Activated CD8-positive, alpha-beta T cell treated with anti-CD3 and anti-CD28 coated beads for 36 hours (primary cell): ENCODE results near the gene MRTFA. TPM values are rescaled to one million over a fixed set of nuclear protein-coding genes. Genes with fewer than 3 reads are reported as not detected.
A peak's percentile ranks its signal among the peaks of the same experiment; 100 is the strongest.

Experiments
- ATAC-seq: fragments of 200-7000 bp; cut with Tn5 transposase; one replicate; pipeline ENCODE4 v1.10.0; 2021; ENCODE audit warnings: mild to moderate bottlenecking, moderate library complexity
- CTCF ChIA-PET: fragments of 350-600 bp; sonication (Branson Sonifier 250); formaldehyde crosslinking; loops from one replicate; lab custom pipeline; 2021; ENCODE audit warnings: antibody characterized with exemption; lab: Charles Lee
- POLR2A ChIA-PET: fragments of 350-600 bp; sonication (Branson Sonifier 250); formaldehyde crosslinking; loops from one replicate; lab custom pipeline; 2021; ENCODE audit warnings: antibody characterized with exemption; lab: Charles Lee
- DNase-seq: peaks from one replicate; pipeline ENCODE4 v3.0.0-alpha.2; 2020
- H3K27ac Mint-ChIP-seq: one replicate; pipeline ENCODE4 v1.8.0; 2021; ENCODE audit warnings: mild to moderate bottlenecking, mixed read lengths
- H3K27me3 Mint-ChIP-seq: one replicate; pipeline ENCODE4 v1.8.0; 2021; ENCODE audit warnings: mixed read lengths
- H3K36me3 Mint-ChIP-seq: one replicate; pipeline ENCODE4 v1.8.0; 2021; ENCODE audit warnings: low read depth, mixed read lengths
- H3K4me1 Mint-ChIP-seq: one replicate; pipeline ENCODE4 v1.8.0; 2021; ENCODE audit warnings: low read depth, mixed read lengths
- H3K4me3 Mint-ChIP-seq: one replicate; pipeline ENCODE4 v1.8.0; 2021; ENCODE audit warnings: mild to moderate bottlenecking, moderate library complexity, mixed read lengths
- H3K9me3 Mint-ChIP-seq: one replicate; pipeline ENCODE4 v1.8.0; 2021; ENCODE audit warnings: mixed read lengths
- intact Hi-C: fragments of 100-400 bp; cut with micrococcal nuclease; formaldehyde crosslinking; loops from one replicate; pipeline ENCODE4 v1.10.0; 2022
- total RNA-seq, 2 experiments: library from RNA; stranded (reverse); gene quantifications; one replicate each; pipeline ENCODE4 v1.2.3, GENCODE V29; 2021
- TF ChIP-seq, protein P1 (sequence below): fragments of 200-600 bp; IDR thresholded peaks from one replicate; pipeline ENCODE4 v1.8.0; 2022; ENCODE audit warnings: antibody characterized with exemption, mild to moderate bottlenecking

The MRTFA gene
- total RNA-seq, 2 experiments from 2014 or later = 37.4 to 40.0 TPM

DNA sequence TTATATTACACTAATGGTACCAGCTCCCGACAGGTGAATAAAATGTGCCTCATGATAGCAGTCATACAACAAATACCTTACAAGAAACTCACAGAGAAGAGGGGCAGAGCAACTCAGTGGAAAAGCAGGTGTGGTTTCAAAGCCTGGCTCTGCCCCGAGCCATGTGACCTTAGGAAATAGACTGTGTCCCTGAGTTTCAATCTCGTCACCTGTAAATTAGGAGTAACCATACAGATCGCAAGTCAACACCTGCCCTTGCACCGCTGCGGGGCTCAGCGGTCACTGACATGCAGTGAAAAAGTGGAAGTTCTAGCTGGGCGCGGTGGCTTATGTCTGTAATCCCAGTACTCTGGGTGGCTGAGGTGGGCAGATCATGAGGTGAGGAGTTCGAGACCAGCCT lies 11.9 kb upstream of the MRTFA start:
- H3K4me1 Mint-ChIP-seq = peaks cover 13% of the 10 kb centered on the region
- intact Hi-C loops = loop anchor here (5.0 kb wide), 2 partner anchors 121 to 211 kb away; no protein-coding TSS in a partner anchor
- ChIA-PET CTCF (interaction anchor here (1.1 to 9.9 kb wide), 4 partner anchors 116 to 210 kb away, joined by 3 to 127 read pairs (median 45); no protein-coding TSS in a partner anchor), POLR2A (no interaction called here)
- no peaks in the 10 kb centered on the region for H3K27me3 Mint-ChIP-seq
- ATAC-seq (no peak), DNase-seq (no peak)
- H3K27ac Mint-ChIP-seq = no peak overlapping the region
- H3K36me3 Mint-ChIP-seq = no peaks in the 10 kb centered on the region
- no peak overlapping the region for H3K4me3 Mint-ChIP-seq
- TF ChIP-seq, protein P1, sequence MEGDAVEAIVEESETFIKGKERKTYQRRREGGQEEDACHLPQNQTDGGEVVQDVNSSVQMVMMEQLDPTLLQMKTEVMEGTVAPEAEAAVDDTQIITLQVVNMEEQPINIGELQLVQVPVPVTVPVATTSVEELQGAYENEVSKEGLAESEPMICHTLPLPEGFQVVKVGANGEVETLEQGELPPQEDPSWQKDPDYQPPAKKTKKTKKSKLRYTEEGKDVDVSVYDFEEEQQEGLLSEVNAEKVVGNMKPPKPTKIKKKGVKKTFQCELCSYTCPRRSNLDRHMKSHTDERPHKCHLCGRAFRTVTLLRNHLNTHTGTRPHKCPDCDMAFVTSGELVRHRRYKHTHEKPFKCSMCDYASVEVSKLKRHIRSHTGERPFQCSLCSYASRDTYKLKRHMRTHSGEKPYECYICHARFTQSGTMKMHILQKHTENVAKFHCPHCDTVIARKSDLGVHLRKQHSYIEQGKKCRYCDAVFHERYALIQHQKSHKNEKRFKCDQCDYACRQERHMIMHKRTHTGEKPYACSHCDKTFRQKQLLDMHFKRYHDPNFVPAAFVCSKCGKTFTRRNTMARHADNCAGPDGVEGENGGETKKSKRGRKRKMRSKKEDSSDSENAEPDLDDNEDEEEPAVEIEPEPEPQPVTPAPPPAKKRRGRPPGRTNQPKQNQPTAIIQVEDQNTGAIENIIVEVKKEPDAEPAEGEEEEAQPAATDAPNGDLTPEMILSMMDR = no peak
- no peaks in the 10 kb centered on the region for H3K9me3 Mint-ChIP-seq

DNA sequence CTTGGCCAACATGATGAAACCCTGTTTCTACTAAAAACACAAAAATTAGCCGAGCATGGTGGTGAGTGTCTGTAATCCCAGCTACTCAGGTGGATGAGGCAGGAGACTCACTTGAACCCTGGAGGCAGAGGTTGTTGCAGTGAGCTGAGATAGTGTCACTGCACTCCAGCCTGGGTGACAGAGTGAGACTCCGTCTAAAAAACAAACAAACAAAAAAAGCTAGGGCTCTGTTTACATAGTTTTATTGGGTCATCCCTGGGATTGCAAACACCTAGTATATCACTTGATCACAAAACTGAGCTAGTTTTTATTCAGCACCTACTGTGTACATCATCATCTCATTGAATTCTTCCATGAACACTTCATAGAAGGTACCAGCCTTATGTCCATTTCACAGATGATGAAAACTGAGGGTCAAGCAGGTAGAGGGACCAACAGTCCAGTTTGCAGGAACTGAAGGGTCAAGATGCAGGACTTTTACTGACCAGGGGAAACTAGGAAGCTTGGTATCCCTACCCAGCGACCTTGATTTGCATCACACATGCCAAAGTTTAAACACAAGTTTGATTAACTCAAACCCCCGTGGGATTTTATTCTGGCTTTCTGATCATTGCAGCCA lies 9.2 kb upstream of the MRTFA start:
- ChIA-PET POLR2A (interaction anchor here (0.9 kb wide), 1 partner anchor 9 kb away, joined by 3 read pairs; no protein-coding TSS in a partner anchor), CTCF (interaction anchor here (0.6 to 9.9 kb wide), 60 partner anchors 8 to 271 kb away, joined by 3 to 127 read pairs (median 6); partner anchors contain the start of genes DNAJB7 and MRTFA)
- TF ChIP-seq, protein P1 = no peak
- no peak overlapping the region for H3K27ac Mint-ChIP-seq
- H3K4me3 Mint-ChIP-seq = no peak overlapping the region
- no peaks in the 10 kb centered on the region for H3K27me3 Mint-ChIP-seq
- H3K36me3 Mint-ChIP-seq = no peaks in the 10 kb centered on the region
- H3K4me1 Mint-ChIP-seq = no peaks in the 10 kb centered on the region
- no peaks in the 10 kb centered on the region for H3K9me3 Mint-ChIP-seq
- DNase-seq (no peak), ATAC-seq (no peak)
- intact Hi-C loops = loop anchor here (5.0 kb wide), 2 partner anchors 118 to 208 kb away; no protein-coding TSS in a partner anchor

DNA sequence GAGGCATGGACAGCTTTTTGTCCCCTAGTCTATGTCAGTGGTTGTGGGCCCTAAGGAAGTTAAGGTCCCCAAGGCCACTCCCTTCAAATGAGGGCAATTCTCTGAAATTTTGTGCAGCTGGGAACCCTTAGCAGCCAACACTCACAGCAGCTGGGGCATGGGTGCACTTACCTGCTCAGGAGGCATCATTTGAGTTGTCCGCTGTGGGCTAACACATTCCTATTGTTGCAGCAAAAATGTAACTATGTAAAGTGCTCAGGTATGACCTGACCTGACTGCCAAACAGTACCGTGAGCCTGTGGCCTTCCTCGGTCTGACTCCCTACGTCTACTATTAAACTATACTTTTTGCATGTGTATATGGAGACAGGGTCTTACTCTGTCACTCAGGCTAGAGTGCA lies 5.8 kb upstream of the MRTFA start:
- DNase-seq (no peak), ATAC-seq (no peak)
- peaks cover 3% of the 10 kb centered on the region for H3K4me1 Mint-ChIP-seq
- no peaks in the 10 kb centered on the region for H3K27me3 Mint-ChIP-seq
- TF ChIP-seq, protein P1 = no peak
- POLR2A ChIA-PET = interaction anchor here (0.5 kb wide), 1 partner anchor 13 kb away, joined by 3 read pairs; no protein-coding TSS in a partner anchor
- intact Hi-C loops = no loop called here
- H3K4me3 Mint-ChIP-seq = no peak overlapping the region
- H3K9me3 Mint-ChIP-seq = no peaks in the 10 kb centered on the region
- no peaks in the 10 kb centered on the region for H3K36me3 Mint-ChIP-seq
- CTCF ChIA-PET = interaction anchor here (0.6 to 9.9 kb wide), 6 partner anchors 9 to 257 kb away, joined by 3 to 127 read pairs (median 3); no protein-coding TSS in a partner anchor
- no peak overlapping the region for H3K27ac Mint-ChIP-seq

DNA sequence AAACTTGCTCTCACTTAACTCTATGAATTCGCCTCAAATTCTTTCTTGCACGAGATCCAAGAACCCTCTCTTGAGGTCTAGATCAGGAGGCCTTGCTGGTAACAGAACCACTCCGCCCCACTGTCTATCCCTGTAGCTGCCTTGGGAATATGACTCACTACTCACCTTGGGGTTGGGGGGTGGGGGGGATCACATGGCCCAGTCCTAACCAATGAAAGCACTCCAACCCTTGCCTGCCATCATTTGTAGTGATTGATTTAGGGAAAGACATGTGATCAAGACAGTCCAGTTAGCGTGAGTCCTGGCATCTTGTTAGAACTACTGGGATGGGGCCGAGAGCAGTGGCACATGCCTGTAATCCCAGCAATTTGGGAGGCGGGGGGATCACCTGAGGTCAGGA lies 4.8 kb upstream of the MRTFA start:
- DNase-seq (no peak), ATAC-seq (no peak)
- Mint-ChIP-seq H3K27ac (no peak overlapping the region), H3K4me3 (no peak overlapping the region), H3K9me3 (no peaks in the 10 kb centered on the region), H3K27me3 (no peaks in the 10 kb centered on the region), H3K4me1 (peaks cover 3% of the 10 kb centered on the region), H3K36me3 (no peaks in the 10 kb centered on the region)
- TF ChIP-seq, protein P1 = no peak
- ChIA-PET POLR2A (interaction anchor here (0.7 to 1.0 kb wide), 2 partner anchors 181 to 981 kb away, joined by 3 read pairs; no protein-coding TSS in a partner anchor), CTCF (interaction anchor here (0.9 to 2.5 kb wide), 5 partner anchors 10 to 258 kb away, joined by 3 to 12 read pairs (median 3); no protein-coding TSS in a partner anchor)
- intact Hi-C loops = no loop called here

DNA sequence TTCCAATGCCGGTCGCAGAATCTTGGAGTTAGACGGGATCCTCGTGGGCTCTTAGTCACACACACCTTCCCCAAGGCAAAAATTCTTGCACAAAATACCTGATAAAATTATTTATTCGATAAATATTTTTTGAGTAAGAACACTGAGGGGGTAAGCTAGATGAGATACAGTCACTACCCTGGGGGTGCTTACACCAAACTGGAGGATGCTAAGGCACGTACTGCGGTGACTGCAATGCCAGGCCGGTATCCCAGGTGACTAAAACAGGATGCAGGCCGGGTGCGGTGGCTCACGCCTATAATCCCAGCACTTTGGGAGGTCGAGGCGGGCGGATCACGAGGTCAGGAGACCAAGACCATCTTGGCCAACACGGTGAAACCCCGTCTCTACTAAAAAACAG lies 1.7 kb upstream of the MRTFA start:
- TF ChIP-seq, protein P1 = no peak
- no peaks in the 10 kb centered on the region for H3K27me3 Mint-ChIP-seq
- H3K27ac Mint-ChIP-seq = no peak overlapping the region
- ATAC-seq = no peak
- ChIA-PET POLR2A (interaction anchor here (1.3 kb wide), 1 partner anchor 47 kb away, joined by 3 read pairs; no protein-coding TSS in a partner anchor), CTCF (interaction anchor here (1.0 to 2.8 kb wide), 4 partner anchors 8 to 113 kb away, joined by 3 to 19 read pairs (median 8); no protein-coding TSS in a partner anchor)
- no peaks in the 10 kb centered on the region for H3K9me3 Mint-ChIP-seq
- H3K4me3 Mint-ChIP-seq = peak overlapping the region; percentile 81
- H3K4me1 Mint-ChIP-seq = peaks cover 23% of the 10 kb centered on the region
- no peak for DNase-seq
- intact Hi-C loops = loop anchor here (5.0 kb wide), 1 partner anchor 106 kb away; no protein-coding TSS in a partner anchor
- H3K36me3 Mint-ChIP-seq = no peaks in the 10 kb centered on the region
